ENCODE results near the gene DUSP8. TPM values are rescaled to one million over a fixed set of nuclear protein-coding genes. Genes with fewer than 3 reads are reported as not detected.

Gene DUSP8
- total RNA-seq, 1 donor from 2014 or later, result 7.7 TPM

- Mint-ChIP-seq H3K27me3 (ENCODE audit: unreplicated experiment) (no peaks in the 10 kb centered on the region), H3K9me3 (ENCODE audit: unreplicated experiment) (no peaks in the 10 kb centered on the region), H3K27ac (ENCODE audit: unreplicated experiment) (no peak overlapping the region), H3K4me1 (ENCODE audit: unreplicated experiment) (peaks cover 11% of the 10 kb centered on the region), H3K36me3 (ENCODE audit: unreplicated experiment) (no peaks in the 10 kb centered on the region), H3K4me3 (ENCODE audit: unreplicated experiment) (no peak overlapping the region)
- TF ChIP-seq CTCF (IDR thresholded peaks at IDR 0.05), result no peak
- DNase-seq (ENCODE audit: extremely low spot score, unreplicated experiment), result no peak
Observed at GRCh38 chr11:1532014-1532586, 40.0 kb downstream of the DUSP8 start.

- Mint-ChIP-seq H3K4me1 (ENCODE audit: unreplicated experiment) (peaks cover 11% of the 10 kb centered on the region), H3K27me3 (ENCODE audit: unreplicated experiment) (no peaks in the 10 kb centered on the region), H3K27ac (ENCODE audit: unreplicated experiment) (no peak overlapping the region), H3K9me3 (ENCODE audit: unreplicated experiment) (no peaks in the 10 kb centered on the region), H3K4me3 (ENCODE audit: unreplicated experiment) (no peak overlapping the region), H3K36me3 (ENCODE audit: unreplicated experiment) (no peaks in the 10 kb centered on the region)
- no peak for TF ChIP-seq CTCF (IDR thresholded peaks at IDR 0.05)
- no peak for DNase-seq (ENCODE audit: extremely low spot score, unreplicated experiment)
Observed at GRCh38 chr11:1531449-1532013, 40.5 kb downstream of the DUSP8 start.

GRCh38 chr11:1530686-1531448, 41.2 kb downstream of the DUSP8 start:
- Mint-ChIP-seq H3K9me3 (ENCODE audit: unreplicated experiment) (no peaks in the 10 kb centered on the region), H3K36me3 (ENCODE audit: unreplicated experiment) (no peaks in the 10 kb centered on the region), H3K4me3 (ENCODE audit: unreplicated experiment) (no peak overlapping the region), H3K27me3 (ENCODE audit: unreplicated experiment) (no peaks in the 10 kb centered on the region), H3K27ac (ENCODE audit: unreplicated experiment) (no peak overlapping the region), H3K4me1 (ENCODE audit: unreplicated experiment) (peaks cover 15% of the 10 kb centered on the region)
- no peak for DNase-seq (ENCODE audit: extremely low spot score, unreplicated experiment)
- no peak for TF ChIP-seq CTCF (IDR thresholded peaks at IDR 0.05)

GRCh38 chr11:1529774-1530173, 42.3 kb downstream of the DUSP8 start:
- Mint-ChIP-seq H3K9me3 (ENCODE audit: unreplicated experiment) (no peaks in the 10 kb centered on the region), H3K36me3 (ENCODE audit: unreplicated experiment) (no peaks in the 10 kb centered on the region), H3K4me3 (ENCODE audit: unreplicated experiment) (no peak overlapping the region), H3K27me3 (ENCODE audit: unreplicated experiment) (no peaks in the 10 kb centered on the region), H3K27ac (ENCODE audit: unreplicated experiment) (no peak overlapping the region), H3K4me1 (ENCODE audit: unreplicated experiment) (peaks cover 9% of the 10 kb centered on the region)
- TF ChIP-seq CTCF (IDR thresholded peaks at IDR 0.05), result no peak
- DNase-seq (ENCODE audit: extremely low spot score, unreplicated experiment), result no peak

- H3K27me3 Mint-ChIP-seq (ENCODE audit: unreplicated experiment), result no peaks in the 10 kb centered on the region
- peaks cover 5% of the 10 kb centered on the region for H3K4me1 Mint-ChIP-seq (ENCODE audit: unreplicated experiment)
- no peak overlapping the region for H3K27ac Mint-ChIP-seq (ENCODE audit: unreplicated experiment)
- no peak for TF ChIP-seq CTCF (IDR thresholded peaks at IDR 0.05)
- DNase-seq (ENCODE audit: extremely low spot score, unreplicated experiment), result no peak
- no peak overlapping the region for H3K4me3 Mint-ChIP-seq (ENCODE audit: unreplicated experiment)
- H3K36me3 Mint-ChIP-seq (ENCODE audit: unreplicated experiment), result no peaks in the 10 kb centered on the region
- H3K9me3 Mint-ChIP-seq (ENCODE audit: unreplicated experiment), result no peaks in the 10 kb centered on the region
Observed at GRCh38 chr11:1529286-1529685, 42.8 kb downstream of the DUSP8 start.

Measured in osteocyte (in vitro differentiated cells).